HG03354 (cell line): ENCODE data around the gene SRGAP1.

Experiments
- ATAC-seq: cut with Tn5 transposase; IDR thresholded peaks from one replicate; pipeline ENCODE4 v1.9.1; 2021; ENCODE audit warnings: mild to moderate bottlenecking; ENCODE audit not compliant: unreplicated experiment, poor library complexity, severe bottlenecking

The SRGAP1 gene

DNA sequence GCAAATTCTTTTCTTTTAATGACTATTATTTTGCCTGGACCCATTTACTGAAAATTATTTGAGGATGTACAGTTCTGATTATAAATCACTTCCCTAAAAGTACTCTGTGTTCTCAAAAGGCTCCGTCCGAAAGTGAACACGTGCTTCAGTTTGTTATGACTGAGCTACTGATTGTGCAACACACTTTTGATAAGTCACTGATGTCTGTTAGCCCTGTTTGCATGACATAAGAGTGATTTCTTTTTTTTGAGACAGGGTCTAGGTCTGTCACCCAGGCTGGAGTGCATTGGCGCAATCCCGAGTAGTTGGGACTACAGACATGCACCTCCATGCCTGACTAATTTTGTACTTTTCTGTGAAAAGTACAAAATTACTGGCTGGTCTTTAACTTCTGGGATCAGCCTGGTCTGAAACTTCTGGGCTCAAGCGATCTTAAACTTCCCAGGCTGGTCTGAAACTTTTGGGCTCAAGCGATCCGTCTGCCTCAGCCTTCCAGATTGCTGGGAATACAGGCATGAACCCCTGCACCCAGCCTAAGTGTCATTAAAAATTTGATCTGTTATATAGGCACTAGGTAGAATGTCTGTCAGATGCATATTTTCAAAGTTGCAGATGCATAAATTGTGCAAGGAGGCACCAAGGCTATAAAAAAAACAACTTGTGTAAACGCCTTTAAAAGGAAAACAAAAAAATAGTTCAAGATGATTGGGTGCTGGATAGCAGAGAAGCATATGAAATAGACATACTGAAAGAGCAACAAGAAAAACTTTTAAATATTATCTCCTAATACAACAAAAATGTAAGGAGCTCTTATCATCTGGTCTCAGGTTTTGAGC lies 111.5 kb downstream of the SRGAP1 start:
- peak; percentile 49 for ATAC-seq

DNA sequence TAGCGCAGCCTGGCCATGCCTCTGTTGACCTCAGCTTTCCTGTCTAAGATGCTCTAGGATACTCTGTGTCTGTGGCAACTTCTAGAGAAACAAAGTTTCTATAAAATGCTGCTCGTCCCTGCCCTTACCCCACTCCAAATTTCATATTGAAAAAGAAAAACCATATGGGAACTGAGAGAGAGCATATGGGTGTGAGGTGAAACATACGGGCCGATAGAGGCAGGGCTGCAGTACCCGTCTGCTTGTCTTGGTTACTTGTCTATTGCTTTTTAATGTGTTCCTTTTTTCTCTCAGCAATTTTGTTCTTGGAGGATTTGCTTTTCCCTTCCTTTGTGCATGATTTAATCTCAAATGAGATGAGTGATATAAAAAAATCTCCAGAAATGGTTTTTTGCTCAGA lies 113.0 kb downstream of the SRGAP1 start:
- no peak for ATAC-seq

DNA sequence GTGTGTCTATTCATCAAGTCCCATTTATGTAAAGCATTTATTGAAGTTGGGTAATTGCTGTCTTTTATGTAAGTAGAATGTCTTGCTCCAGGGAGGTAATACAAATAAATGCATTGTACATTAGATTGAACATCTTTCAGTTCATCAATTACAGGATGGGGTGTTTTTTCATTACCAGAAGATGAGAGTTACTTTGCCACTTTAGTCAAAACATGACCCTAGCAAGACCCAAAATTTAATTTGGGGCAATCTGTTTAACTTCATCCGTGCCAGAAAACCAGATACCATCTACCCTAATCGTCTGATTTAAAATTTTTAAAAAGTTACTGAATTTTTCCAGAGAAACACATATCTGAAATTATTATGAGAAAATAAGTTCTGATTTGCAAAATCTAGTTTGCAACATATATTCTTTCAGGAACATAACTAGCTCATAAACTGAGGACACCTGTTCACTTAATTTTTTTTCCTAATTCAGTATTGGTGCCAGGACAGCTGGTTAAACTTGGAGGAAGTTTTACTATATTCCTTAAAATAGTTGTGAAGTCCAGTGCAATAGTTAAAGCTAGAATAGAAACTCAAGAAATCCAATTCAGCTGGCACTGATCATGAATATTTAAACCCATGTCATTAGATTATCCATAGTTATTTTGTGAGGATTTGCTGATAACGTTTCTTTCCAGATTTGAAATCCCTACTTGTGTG lies 114.5 kb downstream of the SRGAP1 start:
- no peak for ATAC-seq

DNA sequence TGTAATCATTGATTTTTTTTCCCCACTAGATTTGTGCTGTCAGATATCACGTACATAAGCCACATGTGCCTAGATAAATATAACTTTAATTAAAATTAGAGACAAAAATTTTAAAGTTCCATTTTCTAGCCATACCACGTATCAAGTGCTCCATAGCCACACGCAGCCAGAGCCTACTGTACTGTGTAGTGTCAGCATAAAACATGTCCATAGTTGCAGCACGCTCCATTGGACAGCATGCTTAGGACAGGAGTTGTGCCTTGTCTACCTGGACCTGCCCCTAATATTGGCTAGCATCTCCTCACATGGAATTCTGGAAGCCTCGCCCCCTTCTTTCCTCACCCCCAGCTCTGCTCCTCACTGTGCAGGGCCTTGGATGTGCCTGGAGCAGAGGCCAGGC lies 116.5 kb downstream of the SRGAP1 start:
- no peak for ATAC-seq

DNA sequence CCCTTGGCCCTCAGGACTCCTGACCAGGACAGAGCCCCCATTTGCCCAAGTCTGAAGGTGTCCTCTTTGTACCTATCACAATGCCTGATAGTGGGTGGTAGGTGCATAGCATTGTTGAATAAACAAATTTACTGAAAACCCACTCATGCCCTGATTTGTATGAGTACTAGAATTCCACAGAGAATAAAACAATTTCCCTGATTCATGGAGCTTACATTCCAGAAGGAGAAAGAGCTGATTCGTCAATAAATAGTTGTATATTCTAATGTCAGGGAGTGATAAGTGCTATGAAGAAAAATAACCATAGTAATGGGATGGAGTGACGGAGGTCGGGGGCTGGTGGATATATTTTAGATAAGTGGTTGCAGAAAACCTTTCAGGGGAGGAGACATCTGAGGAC lies 117.0 kb downstream of the SRGAP1 start:
- no peak for ATAC-seq

DNA sequence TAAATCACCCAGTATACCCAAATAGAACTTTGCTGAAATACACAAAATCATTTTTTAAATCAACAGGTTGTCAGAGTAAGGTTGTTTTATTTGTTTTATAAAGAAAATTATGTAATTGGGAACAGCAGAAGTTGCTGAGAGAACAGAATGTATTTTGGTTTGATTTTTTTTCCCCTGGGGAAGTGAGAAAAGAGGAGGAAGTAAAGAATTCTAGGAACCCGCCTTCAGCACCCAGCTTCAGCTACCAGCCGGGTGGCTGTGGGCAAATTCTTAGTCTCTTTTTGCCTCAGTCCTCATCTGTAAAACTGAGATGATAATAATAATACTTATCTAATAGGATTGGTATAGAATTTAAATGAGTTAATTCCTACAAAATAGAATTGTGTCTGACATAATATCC lies 119.4 kb downstream of the SRGAP1 start:
- ATAC-seq: no peak

DNA sequence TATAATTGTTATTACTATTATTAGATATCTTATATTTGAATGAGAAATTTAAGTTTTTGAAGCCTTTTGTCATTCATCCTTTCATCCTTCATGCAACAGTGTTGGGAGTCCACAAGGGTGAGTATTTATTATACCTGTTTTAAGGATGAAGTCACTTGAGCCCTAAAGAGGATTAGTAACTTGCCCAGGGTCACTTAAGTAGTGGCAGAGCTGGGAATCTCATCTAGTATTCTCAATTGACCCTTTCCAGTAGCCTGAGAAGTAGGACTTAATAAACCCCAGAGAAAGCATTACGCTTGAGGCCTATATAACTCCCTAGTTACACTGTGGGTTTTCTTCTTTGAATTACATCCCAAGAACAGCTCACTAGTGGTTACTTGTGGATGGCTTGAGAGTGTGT lies 119.8 kb downstream of the SRGAP1 start:
- no peak for ATAC-seq

DNA sequence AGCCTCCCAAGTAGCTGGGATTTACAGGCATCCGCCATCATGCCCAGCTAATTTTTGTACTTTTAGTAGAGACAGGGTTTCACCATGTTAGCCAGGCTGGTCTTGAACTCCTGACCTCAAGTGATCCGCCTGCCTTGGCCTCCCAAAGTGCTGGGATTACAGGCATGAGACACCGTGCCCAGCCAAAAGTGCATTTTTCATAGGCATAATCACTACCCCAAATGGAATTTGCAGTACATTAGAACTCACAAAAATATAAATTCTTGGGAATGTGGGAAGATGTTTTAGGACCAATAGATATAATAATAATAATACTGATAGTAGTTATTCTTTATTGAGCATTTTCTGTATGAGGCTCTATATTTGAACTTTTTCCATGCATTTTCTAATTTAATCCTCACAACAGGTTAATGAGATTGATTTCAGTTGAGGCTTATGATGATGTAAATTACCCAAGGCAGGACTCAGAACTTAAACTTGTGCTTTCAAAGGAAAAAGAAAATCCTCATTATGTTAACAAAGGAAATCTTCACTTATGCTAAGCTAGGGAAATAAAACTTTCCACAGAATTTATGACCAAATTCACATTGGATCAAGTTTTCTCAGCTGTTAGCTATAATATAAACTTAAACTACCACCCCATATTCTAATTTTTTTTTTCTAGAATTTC lies 121.6 kb downstream of the SRGAP1 start:
- no peak for ATAC-seq

DNA sequence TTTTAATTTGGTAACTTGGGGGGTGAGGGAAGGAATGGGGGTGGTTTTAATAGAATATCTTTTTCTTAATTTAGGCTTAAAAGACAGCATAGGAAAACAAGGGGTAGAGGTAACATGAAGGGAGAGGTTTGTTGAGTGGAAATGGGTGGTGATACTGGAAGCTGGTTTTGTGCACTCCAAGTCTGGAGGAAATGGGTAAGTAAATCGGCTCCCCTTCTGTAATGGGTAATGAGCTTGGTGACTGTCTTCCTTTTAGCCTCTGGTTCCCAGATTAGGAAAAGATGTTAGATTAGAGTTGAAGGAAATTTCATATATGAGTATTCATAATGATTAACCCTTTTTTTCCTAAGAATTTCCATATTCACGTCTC lies 122.1 kb downstream of the SRGAP1 start:
- no peak for ATAC-seq

DNA sequence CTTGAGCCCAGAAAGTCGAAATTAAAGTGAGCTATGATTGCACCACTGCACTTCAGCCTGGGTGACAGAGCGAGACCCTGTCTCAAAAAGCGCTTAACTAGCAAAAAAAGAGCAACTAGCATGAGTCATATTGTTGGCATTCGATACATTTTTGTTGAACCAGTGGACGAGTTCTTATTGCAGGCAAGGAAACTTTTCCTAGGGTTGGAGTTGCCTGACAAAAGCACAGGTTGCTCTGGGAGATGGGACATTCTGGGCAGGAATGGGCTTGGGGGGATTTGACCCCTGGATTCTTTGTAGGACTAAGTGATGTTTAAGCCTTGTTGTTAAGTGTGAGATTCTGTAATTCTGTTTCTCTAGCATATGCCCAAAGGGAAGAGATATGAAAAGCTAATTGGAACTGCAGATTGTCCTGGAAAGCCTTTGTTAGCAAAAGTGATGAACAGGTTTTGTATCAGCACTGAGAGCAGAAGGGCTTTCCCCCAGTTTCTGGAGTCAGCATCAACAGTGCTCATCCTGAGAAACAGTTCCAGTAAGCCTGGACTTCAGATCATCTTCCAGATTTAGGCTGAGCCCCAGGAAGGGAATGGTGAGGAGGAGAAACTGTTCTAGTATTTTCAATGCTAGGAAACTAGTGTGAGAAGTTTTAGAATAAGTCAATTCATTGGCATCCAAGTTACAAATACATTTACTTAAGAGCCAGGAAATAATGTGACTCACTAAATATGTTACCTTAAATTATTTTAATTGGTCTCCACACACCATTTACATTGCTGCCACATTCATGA lies 123.1 kb downstream of the SRGAP1 start:
- no peak for ATAC-seq

DNA sequence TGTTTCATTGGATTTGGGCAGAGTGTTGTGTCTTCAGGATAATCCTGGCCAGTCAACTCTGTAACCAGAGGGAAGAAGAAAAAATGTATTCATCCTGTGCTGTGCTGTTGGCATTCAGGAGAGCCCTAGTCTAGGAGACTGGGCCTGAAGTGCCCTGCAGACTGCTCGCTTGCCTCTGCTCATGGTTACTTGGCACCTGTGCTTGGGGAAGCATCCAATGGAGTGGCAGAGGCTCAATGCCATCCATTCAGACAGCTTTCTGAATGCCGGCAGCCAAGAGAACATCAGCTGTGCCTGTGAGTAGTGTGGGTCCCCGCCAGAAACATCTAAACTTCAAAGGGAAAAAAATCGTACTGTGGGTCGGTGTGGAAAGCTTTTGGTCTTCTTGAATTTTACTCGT lies 124.2 kb downstream of the SRGAP1 start:
- ATAC-seq: no peak

DNA sequence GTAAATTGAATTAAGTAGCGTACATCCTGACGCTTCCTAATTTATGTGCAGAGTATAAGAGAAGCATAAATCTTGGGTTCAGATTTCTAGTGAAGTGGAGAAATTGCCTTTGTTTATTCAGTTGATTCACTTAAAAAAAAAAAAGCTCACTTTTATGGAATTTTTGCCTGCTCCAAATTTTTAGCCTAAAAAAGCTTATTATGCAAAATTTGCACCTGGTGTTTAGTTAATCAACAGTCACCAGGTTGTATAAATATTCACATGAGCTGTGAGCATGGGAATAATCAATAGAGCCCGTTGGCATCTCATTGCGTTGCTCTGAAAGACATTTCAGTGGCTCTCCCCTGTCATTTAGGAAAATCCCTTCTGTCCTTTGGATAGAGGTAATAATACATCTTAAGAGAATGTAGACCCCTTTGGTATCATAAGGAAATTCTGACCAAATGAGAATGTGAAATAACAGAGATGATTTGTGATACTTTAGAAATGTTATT lies 132.4 kb downstream of the SRGAP1 start:
- ATAC-seq: no peak

DNA sequence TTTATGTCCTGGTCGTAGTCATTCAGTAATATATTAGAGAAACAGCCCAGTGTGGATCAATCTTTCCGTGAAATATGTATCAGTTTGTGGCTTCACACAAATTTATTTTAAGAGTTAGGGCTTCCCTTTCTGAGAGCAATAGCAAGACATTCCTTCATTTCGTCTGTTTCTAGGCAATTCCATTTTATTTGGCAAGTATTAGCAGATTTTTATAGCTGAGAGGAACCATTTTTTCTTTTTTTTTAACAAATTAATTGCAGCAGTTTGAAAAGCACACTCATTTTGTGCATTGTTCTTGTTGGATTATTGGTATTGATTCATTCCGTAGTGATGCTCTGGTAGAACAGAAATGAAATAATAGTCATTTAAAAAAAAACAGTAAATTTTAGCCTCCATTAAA lies 132.9 kb downstream of the SRGAP1 start:
- no peak for ATAC-seq

DNA sequence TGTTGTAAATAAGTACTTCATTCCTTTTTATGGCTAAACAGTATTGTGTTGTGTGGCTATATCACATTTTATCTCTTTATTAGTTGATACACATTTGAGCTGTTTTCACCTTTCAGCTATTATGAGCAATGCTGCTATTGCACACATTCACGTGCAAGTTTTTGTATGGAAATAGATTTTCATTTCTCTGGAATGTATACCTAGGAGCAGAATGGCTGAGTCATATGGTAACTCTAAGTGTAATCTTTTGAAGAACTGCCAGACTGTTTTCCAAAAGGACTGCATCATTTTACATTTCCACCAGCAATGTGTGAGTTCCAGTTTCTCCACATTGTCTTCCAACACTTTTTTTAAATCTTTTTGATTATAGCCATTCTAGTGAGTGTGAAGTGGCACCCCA lies 134.0 kb downstream of the SRGAP1 start:
- ATAC-seq: no peak

DNA sequence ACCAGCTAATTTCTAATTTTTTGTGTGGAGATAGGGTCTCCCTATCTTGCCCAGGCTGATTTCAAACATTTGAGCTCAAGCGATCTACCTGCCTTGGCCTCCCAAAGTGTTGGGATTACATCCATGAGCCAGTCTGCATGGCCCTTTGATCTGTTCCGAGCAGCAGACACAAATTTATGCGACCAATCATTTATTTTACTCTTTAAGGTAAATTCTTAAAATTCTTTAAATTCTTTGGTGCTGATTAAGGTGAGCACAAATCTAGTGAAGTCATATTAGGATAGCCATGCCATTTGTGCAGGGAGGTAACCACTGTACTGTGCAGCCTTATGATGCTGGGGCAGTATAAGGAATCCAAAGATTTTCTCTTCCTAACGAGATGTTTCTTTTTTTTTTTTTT lies 135.7 kb downstream of the SRGAP1 start:
- ATAC-seq: no peak

DNA sequence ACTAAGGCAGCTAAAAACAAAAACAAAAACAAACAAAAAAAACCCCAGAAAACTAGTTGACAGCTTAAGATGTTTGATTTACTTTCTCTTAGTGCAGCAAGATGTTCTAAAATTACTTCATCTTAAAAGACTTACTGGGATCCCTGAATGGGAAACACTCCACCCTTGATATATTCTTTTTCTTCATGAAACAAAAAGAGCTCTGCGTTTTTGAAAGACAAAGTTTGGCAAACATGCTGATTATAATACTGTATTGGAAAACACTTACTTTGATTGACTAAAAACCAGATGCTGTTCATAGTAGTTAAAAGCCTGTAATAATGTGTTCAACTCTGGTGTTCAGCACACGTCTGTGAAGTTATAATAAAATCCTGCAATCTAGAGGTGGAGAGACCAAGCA lies 136.8 kb downstream of the SRGAP1 start:
- no peak for ATAC-seq

DNA sequence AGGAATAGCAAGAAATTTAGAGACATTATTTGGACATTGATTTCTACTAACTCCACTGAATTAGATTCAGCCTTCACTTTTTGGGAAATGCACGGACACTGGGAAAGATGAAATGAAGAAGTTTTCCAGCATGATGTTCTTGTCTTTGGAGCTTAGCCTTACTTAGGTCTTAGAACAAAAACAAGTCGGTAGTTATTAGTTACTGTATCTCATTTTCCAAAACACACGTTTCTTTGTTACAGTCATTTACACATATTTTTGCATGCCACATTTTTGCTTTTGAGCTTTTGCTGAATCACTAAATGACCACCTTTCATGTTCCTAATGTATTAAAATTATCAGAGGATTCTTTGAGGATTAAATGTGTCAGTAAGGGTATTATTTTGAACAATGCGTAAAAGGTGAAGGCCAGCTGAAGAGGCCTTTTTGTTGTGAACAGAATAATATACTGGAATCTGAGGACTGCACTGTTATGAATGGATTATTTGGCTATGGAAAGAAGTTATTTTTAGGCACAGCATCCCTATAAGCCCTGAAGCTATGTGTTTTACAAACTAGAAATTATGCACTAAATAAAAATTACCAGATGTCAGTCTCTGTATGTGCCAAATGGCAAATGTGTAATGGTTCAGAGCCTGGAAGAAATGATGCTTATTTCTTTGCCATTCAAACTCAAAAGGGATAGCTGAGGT lies 138.2 kb downstream of the SRGAP1 start:
- ATAC-seq: no peak

DNA sequence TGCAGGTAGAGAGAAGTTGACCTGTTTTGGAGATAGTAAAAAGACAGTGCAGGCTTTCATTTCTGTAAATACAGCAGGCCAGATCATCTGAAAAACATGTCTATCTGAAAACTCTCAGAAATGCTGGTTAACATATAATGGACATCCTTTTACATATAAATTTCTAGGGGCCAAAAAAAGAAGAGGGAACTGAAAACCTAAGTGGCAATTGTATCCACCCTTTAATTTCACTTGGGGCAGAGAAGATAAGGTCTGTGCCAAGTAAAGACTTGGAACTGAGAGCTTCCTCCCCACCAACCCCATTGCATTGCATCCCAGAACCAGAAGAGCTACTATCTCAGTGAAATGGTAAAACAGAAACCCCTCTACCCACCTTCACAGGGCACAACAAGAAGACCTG lies 141.0 kb downstream of the SRGAP1 start:
- ATAC-seq: no peak

DNA sequence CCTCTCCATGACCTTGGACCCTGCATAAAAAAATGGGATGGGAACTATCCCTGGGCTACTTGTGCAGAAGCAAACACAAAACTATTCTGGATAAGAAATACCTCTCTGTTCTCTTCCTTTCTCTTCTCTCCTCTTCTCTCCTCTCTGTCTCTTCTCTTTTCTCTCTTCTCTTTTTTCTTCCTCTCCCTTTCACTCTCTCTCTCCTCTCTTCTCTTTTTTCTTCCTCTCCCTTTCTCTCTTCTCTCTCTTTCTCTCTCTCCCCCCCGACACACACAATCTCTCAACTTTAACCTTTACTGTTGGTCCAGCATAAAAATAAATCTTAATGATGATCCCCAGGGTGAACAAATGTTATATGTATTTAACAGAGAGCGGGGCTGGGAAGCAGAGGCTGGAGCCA lies 141.4 kb downstream of the SRGAP1 start:
- ATAC-seq: no peak
